Measurements from ENCODE around the gene ZBED1. TPM values are rescaled to one million over a fixed set of nuclear protein-coding genes. Genes with fewer than 3 reads are reported as not detected.

Gene ZBED1
- total and polyA plus RNA-seq, 9 of the 15 experiments (the other 6 are each of a cell fraction or from before 2014, with no cell fraction given): 0.61 to 27.6 (median 13.9) TPM

DNA sequence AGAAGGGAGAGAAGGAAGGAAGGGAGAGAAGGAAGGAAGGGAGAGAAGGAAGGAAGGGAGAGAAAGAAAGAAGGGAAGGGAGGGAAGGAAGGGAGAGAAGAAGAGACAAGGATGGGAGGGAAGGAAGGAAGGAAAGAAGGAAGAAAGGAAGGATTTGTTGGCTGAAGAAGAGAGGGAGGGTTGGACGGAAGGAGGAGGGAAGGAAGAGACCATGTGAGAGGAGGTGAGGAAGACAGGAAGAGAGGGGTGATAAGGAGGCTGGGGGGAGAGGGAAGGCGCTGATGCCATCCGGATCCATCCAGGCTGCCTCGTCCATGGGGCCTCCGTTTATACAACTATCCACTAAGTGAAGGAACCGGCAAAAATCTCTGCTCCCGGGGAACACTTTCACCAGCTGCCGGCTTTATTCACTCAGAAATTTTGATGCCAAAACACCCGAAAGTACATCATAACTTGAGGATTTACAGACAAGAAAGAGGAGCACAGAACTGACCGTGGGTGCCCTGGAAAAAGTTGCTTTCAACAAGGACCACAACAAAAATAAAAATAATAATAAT, 14.9 kb downstream of the ZBED1 start (continued):
- TF ChIP-seq PRDM10 (IDR thresholded peaks at IDR 0.05; ENCODE audit: partially characterized antibody) (peak; percentile 46), ZNF512 (tag; IDR thresholded peaks at IDR 0.05) (0 out of 2 replicates have a peak, but pooled peaks have one; percentile 14), RBM14 (IDR thresholded peaks at IDR 0.05; ENCODE audit: borderline replicate concordance, insufficient read depth, low read depth, low read length) (no peak), ZNF280B (CRISPR knock-in tag; IDR thresholded peaks at IDR 0.05) (no peak)
